ENCODE data around the gene GSE1. TPM values are rescaled to one million over a fixed set of nuclear protein-coding genes. Genes with fewer than 3 reads are reported as not detected.
A peak's percentile ranks its signal among the peaks of the same experiment; 100 is the strongest.

The GSE1 gene
- total RNA-seq, 4 donors from 2014 or later = 54.2 to 155 (median 71.9) TPM

DNA sequence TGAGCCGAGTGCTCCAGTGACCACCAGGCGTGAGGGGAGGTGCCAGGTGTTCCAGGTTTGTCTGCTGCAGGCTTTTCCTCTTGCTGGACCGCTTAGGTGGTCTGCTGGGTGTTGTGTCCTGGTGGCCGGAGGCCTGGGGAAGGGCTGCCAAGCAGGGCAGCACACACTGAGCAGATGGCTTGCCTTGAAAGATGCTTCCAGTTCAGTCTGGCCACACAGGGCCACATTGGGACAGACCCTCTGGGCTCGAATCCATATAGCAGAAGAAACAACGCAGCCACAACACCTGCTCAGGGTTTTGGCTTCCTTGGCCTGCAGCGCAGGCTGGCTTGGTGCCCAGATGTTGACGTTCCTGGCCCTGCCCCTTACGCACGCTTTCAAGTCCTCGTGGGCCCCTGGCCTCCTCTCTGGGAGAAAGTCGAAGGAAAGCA is 50.8 kb downstream of the GSE1 start:
- Histone ChIP-seq H3K9me3 (no peaks in the 10 kb centered on the region), H3K4me1 (peaks cover 10 to 19% of the 10 kb centered on the region in 2 donors), H3K27ac (no peak overlapping the region), H3K36me3 (peaks cover 77 to 81% of the 10 kb centered on the region in 2 donors), H3K27me3 (no peaks in the 10 kb centered on the region), H3K4me3 (replicated peaks in 1 of 3) (no peak overlapping the region)
- TF ChIP-seq, protein P1, sequence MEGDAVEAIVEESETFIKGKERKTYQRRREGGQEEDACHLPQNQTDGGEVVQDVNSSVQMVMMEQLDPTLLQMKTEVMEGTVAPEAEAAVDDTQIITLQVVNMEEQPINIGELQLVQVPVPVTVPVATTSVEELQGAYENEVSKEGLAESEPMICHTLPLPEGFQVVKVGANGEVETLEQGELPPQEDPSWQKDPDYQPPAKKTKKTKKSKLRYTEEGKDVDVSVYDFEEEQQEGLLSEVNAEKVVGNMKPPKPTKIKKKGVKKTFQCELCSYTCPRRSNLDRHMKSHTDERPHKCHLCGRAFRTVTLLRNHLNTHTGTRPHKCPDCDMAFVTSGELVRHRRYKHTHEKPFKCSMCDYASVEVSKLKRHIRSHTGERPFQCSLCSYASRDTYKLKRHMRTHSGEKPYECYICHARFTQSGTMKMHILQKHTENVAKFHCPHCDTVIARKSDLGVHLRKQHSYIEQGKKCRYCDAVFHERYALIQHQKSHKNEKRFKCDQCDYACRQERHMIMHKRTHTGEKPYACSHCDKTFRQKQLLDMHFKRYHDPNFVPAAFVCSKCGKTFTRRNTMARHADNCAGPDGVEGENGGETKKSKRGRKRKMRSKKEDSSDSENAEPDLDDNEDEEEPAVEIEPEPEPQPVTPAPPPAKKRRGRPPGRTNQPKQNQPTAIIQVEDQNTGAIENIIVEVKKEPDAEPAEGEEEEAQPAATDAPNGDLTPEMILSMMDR (IDR thresholded peaks at IDR 0.05) = no peak
- TF ChIP-seq POLR2A (IDR thresholded peaks at IDR 0.05) = no peak
- intact Hi-C loops (cut with DNase I) = no loop called here
- 65 to 68% methylated on average over 10 to 11 of the region's 12 CpGs for WGBS, 2 donors
- peak in 1 of 2 donors; percentile 35 for DNase-seq

DNA sequence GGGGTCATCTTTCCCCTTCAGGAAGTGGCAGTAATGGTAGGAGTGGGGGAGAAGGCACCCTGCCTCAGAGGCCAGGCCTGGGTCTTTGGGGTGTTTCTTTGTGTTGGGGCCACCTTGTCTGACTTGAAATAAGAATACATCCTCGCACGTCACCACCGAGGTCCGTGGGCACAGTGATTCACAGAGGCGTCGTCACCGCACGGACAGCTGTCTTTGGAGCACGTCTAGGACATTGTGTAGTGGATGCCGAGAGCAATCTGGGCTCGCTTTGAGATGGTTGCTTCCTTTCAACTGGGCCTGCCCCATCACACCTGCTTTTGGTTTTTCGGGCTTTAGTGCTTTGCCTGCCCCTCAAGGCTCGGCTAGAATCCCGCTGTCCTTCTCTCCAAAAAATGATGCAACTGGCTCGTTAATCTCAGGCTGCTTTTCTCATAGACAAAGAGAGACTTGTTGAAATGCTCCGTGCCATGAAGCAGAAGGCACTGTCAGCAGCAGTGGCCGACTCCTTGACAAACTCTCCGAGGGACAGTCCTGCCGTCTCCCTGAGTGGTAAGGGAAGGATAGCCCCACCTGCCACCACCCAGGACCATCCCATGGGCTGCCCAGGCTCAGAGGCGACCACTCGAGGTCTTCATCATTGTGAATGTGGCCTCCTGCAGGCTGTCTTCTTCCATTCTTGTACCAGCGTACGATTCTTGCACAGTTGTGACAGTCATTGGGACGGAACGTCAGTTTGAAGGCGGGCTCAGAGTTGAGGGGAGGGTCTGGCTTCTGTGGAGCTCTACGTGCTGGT is 51.7 kb downstream of the GSE1 start:
- no peak overlapping the region for H3K4me3 ChIP-seq (replicated peaks in 1 of 3)
- no peak overlapping the region for H3K27ac ChIP-seq
- peaks cover 4 to 11% of the 10 kb centered on the region in 2 donors for H3K4me1 ChIP-seq
- WGBS, 2 donors = 94 to 98% methylated on average over 27 of the region's 27 CpGs
- intact Hi-C loops (cut with DNase I) = no loop called here
- TF ChIP-seq POLR2A (IDR thresholded peaks at IDR 0.05) = no peak
- TF ChIP-seq, protein P1 (IDR thresholded peaks at IDR 0.05) = no peak
- DNase-seq = no peak
- no peaks in the 10 kb centered on the region for H3K27me3 ChIP-seq
- peaks cover 83 to 85% of the 10 kb centered on the region in 2 donors for H3K36me3 ChIP-seq
- H3K9me3 ChIP-seq = no peaks in the 10 kb centered on the region

DNA sequence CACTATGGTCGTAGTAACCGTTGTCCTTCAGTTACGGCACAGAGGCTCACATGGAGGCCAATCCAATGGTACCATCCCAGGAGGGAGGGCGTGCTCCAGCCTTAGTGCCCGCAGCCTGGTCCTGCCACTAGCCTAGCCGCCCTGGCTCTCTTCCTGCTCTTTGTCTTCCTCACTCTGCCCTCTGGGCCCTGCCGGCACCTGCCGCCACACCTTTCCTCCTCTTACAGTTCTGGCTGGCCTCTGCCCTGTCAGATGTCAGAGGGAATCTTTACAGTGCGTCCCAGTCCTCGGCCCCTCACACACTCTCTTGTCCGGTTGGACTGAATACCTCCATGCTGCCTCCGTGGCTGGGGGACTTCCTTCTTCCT is 52.2 kb downstream of the GSE1 start:
- intact Hi-C loops (cut with DNase I) = no loop called here
- Histone ChIP-seq H3K36me3 (peaks cover 88% of the 10 kb centered on the region in 2 donors), H3K9me3 (no peaks in the 10 kb centered on the region), H3K27ac (no peak overlapping the region), H3K4me1 (peaks cover 0 to 6% of the 10 kb centered on the region in 2 donors), H3K27me3 (no peaks in the 10 kb centered on the region), H3K4me3 (replicated peaks in 1 of 3) (no peak overlapping the region)
- DNase-seq = no peak
- TF ChIP-seq, protein P1 (IDR thresholded peaks at IDR 0.05) = no peak
- TF ChIP-seq POLR2A (IDR thresholded peaks at IDR 0.05) = no peak
- WGBS, 2 donors = 94 to 96% methylated on average over 12 of the region's 12 CpGs

DNA sequence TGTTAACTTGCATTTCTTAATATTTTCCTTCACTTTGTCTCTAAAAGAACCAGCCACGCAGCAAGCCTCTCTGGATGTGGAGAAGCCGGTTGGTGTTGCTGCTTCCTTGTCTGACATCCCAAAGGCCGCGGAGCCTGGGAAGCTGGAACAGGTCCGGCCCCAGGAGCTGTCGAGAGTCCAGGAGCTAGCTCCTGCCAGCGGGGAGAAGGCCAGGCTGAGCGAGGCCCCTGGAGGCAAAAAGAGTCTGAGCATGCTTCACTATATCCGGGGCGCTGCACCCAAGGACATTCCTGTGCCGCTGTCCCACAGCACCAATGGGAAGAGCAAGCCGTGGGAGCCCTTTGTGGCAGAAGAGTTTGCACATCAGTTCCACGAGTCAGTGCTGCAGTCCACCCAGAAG is 52.8 kb downstream of the GSE1 start:
- H3K27me3 ChIP-seq = no peaks in the 10 kb centered on the region
- no peaks in the 10 kb centered on the region for H3K4me1 ChIP-seq
- 75 to 91% methylated on average over 11 of the region's 13 CpGs for WGBS, 2 donors
- TF ChIP-seq POLR2A (IDR thresholded peaks at IDR 0.05) = no peak
- TF ChIP-seq, protein P1 (IDR thresholded peaks at IDR 0.05) = no peak
- DNase-seq = no peak
- H3K9me3 ChIP-seq = no peaks in the 10 kb centered on the region
- no peak overlapping the region for H3K4me3 ChIP-seq (replicated peaks in 1 of 3)
- H3K36me3 ChIP-seq = peaks cover 89% of the 10 kb centered on the region in 2 donors
- intact Hi-C loops (cut with DNase I) = no loop called here
- H3K27ac ChIP-seq = no peak overlapping the region

DNA sequence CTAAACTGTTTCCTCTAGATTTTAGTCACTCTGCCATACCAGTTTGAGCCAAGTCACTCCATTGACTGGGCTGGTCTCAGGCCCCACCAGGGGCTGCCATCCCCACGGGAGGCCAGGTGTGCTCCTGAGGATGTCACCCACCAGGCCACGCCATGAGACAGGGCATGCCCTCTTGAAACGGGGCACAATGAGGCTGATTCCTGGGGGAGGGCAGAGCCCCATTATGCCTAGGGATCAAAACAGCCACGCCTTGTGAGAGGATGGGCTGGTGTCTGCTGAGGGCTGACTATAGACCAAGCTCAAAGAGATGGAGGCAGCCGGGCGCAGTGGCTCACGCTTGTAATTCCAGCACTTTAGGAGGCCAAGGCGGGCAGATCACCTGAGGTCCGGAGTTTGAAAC is 54.1 kb downstream of the GSE1 start:
- no peak overlapping the region for H3K4me3 ChIP-seq (replicated peaks in 1 of 3)
- WGBS, 2 donors = 96 to 100% methylated on average over 7 to 8 of the region's 9 CpGs
- no peak overlapping the region for H3K27ac ChIP-seq
- H3K36me3 ChIP-seq = peaks cover 87% of the 10 kb centered on the region in 2 donors
- no peaks in the 10 kb centered on the region for H3K27me3 ChIP-seq
- no peaks in the 10 kb centered on the region for H3K9me3 ChIP-seq
- TF ChIP-seq, protein P1 (IDR thresholded peaks at IDR 0.05) = no peak
- TF ChIP-seq POLR2A (IDR thresholded peaks at IDR 0.05) = no peak
- DNase-seq = no peak
- H3K4me1 ChIP-seq = no peaks in the 10 kb centered on the region
- intact Hi-C loops (cut with DNase I) = no loop called here

All from thyroid gland (tissue), 4 donors.